Stimulated activated CD8-positive, alpha-beta memory T cell treated with anti-CD3 and anti-CD28 coated beads, Interleukin-7, amount 100 ng/mL, for 4 hours (primary cell): Measurements from ENCODE around the gene CAMSAP3.
"Not testable (repeated sequence)": the region's sequence is repeated elsewhere in the genome, so short reads cannot be mapped to it uniquely, and the experiment has no call there.

Source experiments
- DNase-seq, 2 donors: peaks; one replicate each; pipeline ENCODE4 v3.0.0-alpha.2; 2020; ENCODE audit warnings: low read depth in 2 of 2

The CAMSAP3 gene

GRCh38 chr19:7570761-7571160, 24.9 kb upstream of the CAMSAP3 start:
- no peak for DNase-seq

GRCh38 chr19:7575434-7576040, 20.1 kb upstream of the CAMSAP3 start:
- no peak for DNase-seq

GRCh38 chr19:7577422-7577821, 18.2 kb upstream of the CAMSAP3 start:
- DNase-seq, result not testable (repeated sequence)

GRCh38 chr19:7578127-7578526, 17.5 kb upstream of the CAMSAP3 start:
- DNase-seq, result no peak

GRCh38 chr19:7579182-7579581, 16.5 kb upstream of the CAMSAP3 start:
- DNase-seq, result no peak

GRCh38 chr19:7582446-7582845, 13.2 kb upstream of the CAMSAP3 start:
- no peak for DNase-seq

- DNase-seq, result no peak
Observed at GRCh38 chr19:7589822-7590221, 5.8 kb upstream of the CAMSAP3 start.

GRCh38 chr19:7590256-7590655, 5.4 kb upstream of the CAMSAP3 start:
- DNase-seq, result no peak

- no peak for DNase-seq
Observed at GRCh38 chr19:7596211-7596937, 711 bp downstream of the CAMSAP3 start.

GRCh38 chr19:7597689-7598088, 2.0 kb downstream of the CAMSAP3 start:
- no peak for DNase-seq

- no peak for DNase-seq
Observed at GRCh38 chr19:7598180-7598579, 2.5 kb downstream of the CAMSAP3 start.

GRCh38 chr19:7600721-7601120, 5.1 kb downstream of the CAMSAP3 start:
- DNase-seq, result no peak

- DNase-seq, result no peak
Observed at GRCh38 chr19:7602240-7602934, 6.7 kb downstream of the CAMSAP3 start.

- no peak for DNase-seq
Observed at GRCh38 chr19:7602935-7603497, 7.4 kb downstream of the CAMSAP3 start.

- DNase-seq, result no peak
Observed at GRCh38 chr19:7603919-7604318, 8.3 kb downstream of the CAMSAP3 start.

GRCh38 chr19:7605490-7606222, 10.0 kb downstream of the CAMSAP3 start:
- DNase-seq, result no peak

- no peak for DNase-seq
Observed at GRCh38 chr19:7606289-7606688, 10.6 kb downstream of the CAMSAP3 start.

- DNase-seq, result no peak
Observed at GRCh38 chr19:7607212-7607873, 11.7 kb downstream of the CAMSAP3 start.

GRCh38 chr19:7607874-7608560, 12.4 kb downstream of the CAMSAP3 start:
- DNase-seq, result no peak

- DNase-seq, result no peak
Observed at GRCh38 chr19:7610491-7611240, 15.0 kb downstream of the CAMSAP3 start.
